HG03469 (cell line): Measurements from ENCODE around the gene EDEM3.
"Not testable (repeated sequence)": the region's sequence is repeated elsewhere in the genome, so short reads cannot be mapped to it uniquely, and the experiment has no call there.

Experiments used
- ATAC-seq: cut with Tn5 transposase; IDR thresholded peaks from one replicate; pipeline ENCODE4 v1.9.1; 2021; ENCODE audit warnings: mild to moderate bottlenecking, moderate library complexity, moderate number of reproducible peaks; ENCODE audit not compliant: unreplicated experiment

Gene EDEM3, protein sequence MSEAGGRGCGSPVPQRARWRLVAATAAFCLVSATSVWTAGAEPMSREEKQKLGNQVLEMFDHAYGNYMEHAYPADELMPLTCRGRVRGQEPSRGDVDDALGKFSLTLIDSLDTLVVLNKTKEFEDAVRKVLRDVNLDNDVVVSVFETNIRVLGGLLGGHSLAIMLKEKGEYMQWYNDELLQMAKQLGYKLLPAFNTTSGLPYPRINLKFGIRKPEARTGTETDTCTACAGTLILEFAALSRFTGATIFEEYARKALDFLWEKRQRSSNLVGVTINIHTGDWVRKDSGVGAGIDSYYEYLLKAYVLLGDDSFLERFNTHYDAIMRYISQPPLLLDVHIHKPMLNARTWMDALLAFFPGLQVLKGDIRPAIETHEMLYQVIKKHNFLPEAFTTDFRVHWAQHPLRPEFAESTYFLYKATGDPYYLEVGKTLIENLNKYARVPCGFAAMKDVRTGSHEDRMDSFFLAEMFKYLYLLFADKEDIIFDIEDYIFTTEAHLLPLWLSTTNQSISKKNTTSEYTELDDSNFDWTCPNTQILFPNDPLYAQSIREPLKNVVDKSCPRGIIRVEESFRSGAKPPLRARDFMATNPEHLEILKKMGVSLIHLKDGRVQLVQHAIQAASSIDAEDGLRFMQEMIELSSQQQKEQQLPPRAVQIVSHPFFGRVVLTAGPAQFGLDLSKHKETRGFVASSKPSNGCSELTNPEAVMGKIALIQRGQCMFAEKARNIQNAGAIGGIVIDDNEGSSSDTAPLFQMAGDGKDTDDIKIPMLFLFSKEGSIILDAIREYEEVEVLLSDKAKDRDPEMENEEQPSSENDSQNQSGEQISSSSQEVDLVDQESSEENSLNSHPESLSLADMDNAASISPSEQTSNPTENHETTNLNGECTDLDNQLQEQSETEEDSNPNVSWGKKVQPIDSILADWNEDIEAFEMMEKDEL

DNA sequence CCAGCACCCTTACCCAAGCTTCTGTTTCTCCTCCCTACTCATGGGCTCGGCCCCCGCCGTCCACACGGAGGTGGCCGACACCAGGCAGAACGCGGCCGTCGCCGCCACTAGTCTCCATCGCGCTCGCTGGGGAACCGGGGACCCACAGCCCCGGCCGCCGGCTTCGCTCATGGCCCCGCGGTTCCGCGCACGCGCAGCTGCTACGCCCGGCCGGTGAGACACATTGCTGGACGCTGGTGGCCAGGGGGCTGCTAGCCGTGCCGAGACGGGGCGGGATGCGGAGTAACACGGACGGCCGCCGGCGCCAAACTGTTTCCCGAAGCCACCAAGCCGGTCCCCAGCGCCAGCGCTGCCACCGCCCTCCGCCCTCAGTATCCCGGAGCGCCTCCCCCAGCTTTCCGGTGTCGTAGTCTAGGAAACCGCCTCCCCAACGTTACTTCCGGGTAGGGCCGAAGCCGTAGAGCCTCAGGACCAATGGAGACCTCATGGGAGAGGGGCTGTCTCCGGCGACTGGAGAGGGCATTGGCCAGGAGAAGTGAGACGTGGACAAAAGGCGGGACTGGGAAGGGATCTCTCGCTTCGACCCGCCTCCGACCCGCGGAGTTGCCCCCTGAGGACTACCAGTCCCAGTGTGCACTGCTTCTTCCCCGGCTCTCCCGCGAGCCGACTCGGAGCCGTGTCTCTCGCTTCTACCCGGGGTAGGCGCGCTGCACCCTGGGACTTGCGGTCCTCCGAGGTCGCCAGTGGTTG lies at the start of gene EDEM3:
Gene EDEM3, minus strand, starts transcription at position 383 of the 750 bp plus-strand sequence. Its CDS starts 212 bp downstream, at position 171.
- peak; percentile 91 for ATAC-seq

DNA sequence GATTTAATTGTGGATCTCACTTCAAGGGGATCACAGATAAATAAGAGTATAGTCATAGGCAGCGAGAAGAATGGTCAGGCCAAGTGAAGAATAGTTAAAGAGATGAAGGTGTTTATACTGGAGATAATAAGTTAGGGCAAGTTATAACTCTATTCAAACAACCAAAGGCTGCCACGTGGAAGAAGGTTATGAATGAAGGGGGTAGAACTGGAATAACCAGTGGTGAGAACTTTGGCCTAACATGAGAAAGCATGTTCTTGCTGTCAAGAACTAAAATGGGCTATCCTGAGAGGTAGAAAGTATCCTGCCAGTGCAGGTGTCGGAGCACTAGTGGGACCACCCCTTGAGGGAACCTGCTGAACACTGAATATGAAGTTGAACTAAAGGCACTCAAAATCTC lies 49.6 kb upstream of the EDEM3 start:
- no peak for ATAC-seq

DNA sequence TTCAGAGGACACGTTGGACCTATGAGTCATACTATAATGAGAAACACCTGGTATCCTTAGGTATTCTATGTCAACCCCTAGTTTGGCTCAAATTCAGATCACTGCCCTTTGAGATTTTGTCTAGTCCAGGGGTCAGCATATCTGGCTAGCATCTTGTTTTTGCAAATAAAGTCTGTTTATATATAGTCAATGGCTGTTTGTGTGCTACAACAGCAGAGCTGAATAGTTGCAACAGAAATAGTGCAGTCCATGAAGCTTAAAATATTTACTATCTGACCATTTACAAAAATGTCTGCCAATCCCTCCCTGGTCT lies 48.5 kb upstream of the EDEM3 start:
- no peak for ATAC-seq

DNA sequence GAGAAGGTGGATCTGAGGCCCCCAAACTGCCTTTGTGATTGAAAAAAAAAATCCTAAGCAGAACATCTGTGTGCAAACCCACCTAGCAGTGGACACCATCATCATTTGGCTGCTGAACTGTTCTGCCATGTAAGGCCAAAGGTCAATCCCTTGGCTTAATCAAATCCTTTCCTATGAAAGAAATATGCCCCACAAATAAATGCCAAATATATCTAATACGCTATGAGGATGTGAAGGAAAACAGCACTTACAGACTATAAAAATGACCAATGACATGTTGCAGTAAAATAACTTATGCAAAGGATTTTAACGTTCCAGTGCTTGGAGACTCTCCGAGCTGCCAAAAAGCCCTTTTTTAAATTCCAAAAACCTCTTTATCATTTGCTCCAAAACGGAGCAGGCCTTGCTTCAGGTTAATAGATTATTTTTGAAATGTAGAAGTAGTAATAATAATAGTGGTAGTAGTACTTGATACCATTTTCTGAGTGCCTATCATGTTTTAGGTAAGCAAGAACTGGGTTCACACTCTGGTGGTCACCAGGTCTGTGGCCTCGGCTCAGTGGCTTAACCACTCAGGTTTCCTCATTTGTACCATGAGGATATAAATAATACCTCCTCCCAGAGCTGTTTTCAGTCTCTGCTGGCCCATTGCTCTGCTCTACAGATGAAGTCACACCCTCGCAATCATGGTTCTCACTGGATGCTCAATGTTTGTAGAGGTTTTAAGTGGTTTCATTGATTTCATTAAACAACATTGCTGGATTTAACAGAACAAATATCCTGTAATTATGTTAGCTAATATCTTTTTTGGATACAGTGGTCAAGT lies 47.9 kb upstream of the EDEM3 start:
- no peak for ATAC-seq

DNA sequence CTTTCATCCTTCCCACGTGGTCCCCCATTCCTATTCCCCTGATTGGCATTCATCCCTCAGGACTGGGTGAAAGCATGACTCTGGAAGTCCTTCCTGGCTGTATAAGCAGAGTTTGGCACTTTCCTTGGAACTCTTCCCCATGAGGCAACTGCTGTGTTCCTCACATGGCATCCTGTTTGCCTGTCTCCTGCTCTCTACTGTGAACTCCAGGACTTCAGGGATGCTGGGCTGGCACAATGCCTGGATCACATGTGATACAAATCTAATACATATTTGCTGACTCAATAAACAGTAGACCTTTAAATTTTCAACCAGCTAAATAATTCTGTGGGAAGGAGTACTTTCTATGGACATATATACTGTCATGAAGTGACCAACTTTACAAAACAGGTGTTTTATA lies 46.8 kb upstream of the EDEM3 start:
- ATAC-seq = no peak

DNA sequence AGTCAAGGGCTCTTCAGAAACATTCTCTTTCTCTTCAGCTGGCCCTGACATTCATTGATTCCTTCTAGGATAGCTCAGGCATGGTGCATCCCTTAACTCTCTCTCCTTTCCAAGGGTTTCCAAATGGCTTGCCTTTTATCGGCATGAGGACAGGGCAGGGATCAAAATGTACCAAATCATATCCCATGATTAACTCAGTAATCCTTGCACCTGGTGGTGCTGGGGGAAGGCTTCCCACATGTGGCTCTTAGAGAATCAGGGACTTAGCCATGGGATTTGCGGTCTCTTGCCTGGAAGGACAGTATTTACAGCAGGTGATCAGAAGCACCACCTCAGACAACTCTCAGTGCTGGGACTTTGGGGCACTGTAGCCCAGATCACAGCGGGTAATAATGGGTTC lies 46.2 kb upstream of the EDEM3 start:
- ATAC-seq = no peak

DNA sequence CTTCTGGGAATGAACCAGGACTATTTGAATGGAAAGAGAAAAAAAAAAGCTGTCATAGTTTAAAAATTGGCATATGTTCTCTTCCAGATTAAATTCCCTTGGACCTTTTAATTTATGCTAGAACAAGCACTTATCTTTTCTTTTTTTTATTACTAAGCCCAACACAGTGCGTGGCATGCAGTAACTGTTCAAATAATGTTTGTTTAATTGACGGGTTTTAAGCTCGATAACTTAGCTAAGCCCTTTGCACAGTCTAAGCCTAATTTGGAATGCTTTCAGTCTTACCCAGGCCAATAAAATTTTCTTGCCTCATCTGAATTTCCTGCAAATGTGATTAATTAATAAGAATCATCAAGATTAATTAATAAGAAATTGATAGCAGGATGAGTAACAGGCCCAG lies 39.3 kb upstream of the EDEM3 start:
- no peak for ATAC-seq

DNA sequence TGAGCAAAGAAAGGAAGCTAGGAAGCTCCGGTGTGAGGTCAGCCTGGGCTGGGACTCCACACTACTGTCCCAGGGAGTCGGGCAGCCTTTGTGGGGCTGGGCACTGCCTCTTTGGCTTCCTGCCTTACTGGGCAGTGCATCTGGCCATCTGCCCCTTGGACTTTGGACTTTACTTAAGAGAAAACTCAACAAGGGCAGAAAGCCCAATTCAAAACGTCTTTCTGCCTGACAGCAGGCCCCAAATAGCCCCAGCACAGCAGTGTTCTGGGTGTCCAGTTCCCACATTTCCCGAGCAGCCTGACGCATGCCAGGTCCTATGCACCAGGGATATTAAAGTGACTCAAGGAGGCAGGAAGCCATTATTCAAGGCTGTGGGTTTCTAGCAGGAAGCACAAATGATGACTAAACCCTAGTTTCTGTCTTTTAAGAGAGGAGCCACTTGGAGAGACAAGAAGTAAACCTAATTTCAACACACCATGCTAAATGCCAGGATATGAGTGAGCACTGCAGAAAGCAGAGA lies 37.9 kb upstream of the EDEM3 start:
- no peak for ATAC-seq

DNA sequence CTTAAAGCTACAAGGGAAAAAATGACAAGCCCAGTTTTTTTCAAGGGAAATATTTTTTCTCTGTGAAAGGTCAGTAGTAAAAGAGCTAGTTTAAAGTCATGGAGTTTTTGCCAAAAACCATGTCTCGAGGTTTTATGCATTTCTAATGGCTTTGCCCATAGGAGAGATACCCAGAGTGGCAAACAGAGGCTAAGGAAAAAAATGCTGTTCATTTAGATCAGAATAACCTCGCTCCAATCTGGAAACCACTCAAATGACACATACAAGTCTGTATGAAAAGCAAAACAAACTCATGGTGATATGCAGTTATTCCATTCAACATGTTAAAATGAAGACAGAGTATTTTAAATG lies 36.9 kb upstream of the EDEM3 start:
- no peak for ATAC-seq

DNA sequence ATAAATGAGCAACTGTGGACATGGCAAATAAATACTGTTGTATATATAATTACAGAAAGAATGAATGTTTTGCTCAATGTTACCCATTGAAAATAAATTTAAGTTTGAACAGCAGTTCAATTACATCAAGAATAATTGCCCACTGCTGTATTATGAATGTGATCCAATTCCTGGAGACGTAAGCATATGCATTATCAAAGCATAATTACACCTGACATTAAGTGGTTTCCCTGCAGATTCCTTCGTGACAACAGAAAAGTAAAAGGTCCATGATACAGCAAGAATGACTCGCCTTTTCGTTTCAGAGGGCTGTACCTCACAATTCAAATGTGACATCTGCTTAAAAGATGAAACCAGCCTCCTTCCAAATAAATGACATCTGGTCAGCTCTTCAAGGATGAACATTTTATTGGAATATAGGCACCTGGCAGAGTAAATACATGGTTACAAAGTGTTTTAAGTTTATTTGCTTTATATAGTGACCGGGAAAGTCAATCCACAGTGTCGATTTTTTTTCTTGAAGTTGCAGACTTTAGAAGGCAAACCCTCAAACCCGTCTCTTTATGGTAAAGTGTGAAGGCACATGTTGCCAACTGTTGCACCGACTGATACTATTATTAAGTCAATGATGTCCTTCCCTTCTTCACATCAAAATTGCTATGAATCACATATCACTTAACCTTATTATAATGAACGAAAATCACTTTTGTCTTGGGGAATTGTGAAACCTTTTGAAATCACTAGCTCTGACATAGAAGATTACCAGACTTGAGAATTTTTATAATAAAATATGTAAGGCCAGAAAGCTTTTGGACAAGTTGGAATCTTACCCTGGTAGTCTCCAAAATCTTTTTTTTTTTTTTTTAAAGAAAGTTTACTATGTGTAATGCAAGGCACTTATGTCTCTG lies 36.2 kb upstream of the EDEM3 start:
- ATAC-seq = no peak

DNA sequence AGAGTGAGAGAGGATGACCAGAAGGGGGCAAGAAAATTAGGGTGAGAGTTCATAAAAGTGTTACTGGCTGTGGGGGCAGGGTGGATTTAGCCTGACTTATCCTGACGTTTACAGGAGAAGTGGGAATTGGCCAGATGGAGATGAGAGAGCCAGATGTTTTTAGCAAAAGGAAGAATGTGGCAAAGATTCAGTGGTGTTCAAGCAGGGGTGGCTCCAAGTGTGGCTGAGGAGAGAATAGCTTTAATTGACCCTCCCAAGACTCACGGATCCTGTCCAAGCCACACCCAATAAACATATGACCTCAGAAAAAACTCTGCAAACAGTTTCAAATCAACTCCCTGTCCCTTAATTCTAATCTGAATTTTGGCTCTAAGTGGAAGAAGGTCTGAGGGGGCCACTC lies 35.2 kb upstream of the EDEM3 start:
- no peak for ATAC-seq

DNA sequence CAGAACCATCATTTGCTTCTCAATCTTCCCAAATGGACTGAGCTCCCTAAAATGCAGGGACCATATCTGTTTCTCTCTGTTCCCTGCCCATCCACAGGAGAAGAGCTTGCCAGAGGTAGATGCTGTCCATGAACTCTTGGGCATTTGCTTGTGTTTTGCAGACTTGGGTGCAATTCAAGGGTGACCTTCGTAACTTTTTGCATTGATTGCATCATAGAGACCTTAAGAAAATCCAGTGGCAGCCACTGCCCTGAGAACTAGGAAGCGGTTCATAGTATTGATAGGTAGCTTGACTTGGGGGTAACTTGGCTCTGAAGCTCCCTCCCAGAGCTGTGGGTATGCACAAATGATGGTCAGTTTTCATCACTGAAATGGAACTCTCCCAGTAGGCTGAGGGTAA lies 34.3 kb upstream of the EDEM3 start:
- no peak for ATAC-seq

DNA sequence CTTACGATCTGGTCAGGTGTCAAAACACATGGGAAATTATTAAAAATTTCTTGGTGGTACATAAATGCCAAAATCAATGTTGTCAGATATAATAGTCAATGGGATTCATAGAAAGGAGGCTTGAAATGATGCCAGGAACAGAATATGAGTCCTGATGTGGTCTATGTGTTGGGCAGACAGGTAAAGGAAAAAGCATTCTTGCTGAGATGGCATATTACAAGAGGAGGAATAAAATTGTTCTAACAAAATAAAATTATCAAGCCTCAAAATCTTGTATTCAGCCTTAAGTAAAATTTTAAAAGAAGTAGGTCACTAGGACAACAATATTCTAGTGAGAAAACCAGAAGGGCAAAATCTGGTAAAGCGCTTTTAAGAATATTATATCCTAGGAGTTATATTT lies 30.9 kb upstream of the EDEM3 start:
- ATAC-seq = no peak

DNA sequence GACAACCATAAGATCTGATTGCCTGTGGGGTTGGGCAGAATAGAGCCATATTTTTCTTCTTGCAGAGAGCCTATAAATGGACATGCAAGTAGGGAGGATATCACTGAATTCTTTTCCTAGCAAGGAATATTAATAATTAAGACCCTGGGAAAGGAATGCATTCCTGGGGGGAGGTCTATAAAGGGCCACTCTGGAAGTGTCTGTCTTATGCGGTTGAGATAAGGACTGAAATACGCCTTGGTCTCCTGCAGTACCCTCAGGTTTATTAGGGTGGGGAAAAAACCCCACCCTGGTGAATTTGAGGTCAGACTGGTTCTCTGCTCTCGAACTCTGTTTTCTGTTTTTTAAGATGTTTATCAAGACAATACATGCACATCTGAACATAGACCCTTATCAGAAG lies 29.1 kb upstream of the EDEM3 start:
- not testable (repeated sequence) for ATAC-seq

DNA sequence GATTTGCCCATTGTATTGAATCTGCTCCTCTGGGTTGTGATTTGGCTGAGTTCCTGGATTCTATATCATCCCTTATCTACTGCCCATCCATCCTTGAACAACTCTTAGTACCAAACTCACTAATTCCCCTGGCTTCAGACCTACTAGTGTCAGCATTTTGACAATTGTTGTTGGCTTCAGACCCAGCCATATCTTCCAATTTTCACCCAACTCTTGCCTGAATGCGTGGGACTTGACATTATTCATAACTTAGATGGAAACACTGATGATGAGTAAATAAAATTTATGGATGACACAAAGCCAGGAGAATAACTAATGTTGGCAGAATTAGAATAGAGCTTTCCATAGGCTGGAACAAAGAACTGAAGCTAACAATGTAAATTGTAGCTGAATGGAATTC lies 27.3 kb upstream of the EDEM3 start:
- no peak for ATAC-seq

DNA sequence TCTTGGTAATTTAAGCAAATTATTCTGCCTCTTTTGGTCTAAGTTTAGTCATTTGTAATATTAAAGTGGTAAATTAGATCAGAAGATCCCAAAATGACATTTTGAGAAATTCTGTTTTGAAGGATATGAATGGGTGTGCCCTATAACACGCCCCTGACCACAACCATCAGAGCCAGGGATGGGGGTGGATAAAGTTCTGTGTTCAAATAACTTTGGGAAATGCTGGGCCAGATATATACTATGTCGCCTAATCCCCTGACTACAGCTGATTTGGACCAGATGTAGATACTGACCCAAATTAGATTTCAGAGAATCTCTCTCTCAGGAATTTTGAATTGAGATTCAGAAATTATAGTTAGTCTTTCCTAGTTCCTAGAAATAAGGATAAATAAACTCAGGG lies 21.2 kb upstream of the EDEM3 start:
- no peak for ATAC-seq

DNA sequence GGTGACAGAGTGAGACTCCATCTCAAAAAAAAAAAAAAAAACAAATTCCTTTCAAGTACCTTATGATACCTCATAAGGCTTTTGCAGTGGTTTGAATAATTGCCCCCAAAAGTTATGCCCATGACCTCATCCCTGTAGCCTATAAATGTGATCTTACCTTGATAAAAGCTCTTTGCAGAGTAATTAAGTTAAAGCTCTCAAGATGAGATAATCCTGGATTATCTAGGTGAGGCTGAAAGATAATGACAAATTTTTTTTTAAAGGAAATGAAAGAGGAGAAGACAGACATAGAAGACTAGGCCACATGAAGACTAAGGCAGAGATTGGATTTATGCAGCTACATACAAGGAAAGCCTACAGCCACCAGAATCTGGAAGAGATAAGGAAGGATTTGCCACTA lies 20.7 kb upstream of the EDEM3 start:
- no peak for ATAC-seq

DNA sequence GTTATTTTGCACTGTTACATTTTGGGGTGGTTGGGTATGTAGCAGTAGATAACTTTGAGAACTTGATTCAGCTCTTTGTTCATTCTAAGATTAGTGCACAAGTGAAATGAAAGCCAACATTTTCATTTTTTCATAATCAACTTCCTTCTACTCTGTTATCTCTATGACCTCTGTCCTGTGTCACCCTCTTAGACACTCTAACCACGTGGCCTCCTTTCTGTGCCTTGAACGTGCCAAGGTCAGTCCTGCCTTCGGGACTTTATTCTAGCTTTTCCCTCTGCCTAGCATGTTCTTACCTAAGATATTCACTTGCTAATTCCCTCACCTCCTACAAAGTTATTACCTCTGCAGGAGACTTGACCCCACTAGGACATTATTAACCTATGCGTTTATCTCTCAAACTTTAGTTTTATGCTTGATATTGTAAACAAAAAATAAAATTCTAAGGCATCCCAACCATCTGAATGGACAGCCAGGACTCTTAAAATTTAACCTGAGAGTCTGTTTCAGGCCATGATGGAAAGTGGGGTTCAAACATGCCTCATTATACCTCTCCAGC lies 19.2 kb upstream of the EDEM3 start:
- no peak for ATAC-seq

DNA sequence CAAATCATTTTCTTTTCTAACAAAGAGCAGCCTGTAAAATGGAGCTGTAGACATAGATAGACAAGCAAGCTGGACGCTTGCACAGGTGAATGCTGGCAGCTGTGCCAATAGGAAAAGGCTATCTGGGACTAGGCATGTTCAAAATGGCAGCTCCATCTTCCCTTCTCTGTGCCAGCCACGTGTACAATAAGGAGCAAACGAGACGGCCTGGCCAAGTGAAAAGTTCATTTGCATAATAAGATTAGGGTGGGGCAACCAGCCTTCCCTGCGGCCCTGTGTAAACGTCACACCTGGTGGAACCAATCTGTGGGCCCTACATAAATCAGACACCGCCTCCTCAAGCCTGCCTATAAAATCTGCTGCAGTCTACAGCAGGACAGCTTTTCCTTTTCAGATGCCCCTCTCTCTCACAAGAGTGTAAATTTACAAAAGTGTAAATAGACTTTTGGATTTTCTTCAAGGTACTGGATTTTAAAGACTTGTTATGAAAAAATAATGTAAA lies 16.6 kb upstream of the EDEM3 start:
- no peak for ATAC-seq
